RPMI8226 (cell line): ENCODE results near the gene TGM4.
"Not testable (repeated sequence)": the region's sequence is repeated elsewhere in the genome, so short reads cannot be mapped to it uniquely, and the experiment has no call there.

Source experiments
- DNase-seq: peaks from one replicate; pipeline ENCODE4 v3.0.0-alpha.2; 2015

TGM4 gene

DNA sequence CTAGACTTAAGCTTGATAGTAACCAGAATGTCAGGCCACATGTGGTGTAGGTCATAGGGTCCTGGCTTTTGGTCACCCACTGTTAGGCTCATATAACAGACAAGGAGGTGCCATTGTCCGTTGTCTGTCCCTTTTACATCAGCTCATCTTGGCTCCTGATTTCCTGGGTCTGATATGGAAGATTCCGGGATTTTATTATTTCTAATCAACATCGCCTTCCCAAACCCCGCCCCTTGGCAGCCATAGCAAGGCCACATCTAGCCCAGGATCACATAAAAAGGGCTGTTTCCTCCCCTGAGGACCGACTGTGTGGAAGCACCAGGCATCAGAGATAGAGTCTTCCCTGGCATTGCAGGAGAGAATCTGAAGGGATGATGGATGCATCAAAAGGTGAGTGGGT lies at the start of gene TGM4:
Gene TGM4, plus strand, starts transcription at position 301 of the 400 bp plus-strand sequence. Its CDS starts 71 bp downstream, at position 372.
- no peak for DNase-seq

DNA sequence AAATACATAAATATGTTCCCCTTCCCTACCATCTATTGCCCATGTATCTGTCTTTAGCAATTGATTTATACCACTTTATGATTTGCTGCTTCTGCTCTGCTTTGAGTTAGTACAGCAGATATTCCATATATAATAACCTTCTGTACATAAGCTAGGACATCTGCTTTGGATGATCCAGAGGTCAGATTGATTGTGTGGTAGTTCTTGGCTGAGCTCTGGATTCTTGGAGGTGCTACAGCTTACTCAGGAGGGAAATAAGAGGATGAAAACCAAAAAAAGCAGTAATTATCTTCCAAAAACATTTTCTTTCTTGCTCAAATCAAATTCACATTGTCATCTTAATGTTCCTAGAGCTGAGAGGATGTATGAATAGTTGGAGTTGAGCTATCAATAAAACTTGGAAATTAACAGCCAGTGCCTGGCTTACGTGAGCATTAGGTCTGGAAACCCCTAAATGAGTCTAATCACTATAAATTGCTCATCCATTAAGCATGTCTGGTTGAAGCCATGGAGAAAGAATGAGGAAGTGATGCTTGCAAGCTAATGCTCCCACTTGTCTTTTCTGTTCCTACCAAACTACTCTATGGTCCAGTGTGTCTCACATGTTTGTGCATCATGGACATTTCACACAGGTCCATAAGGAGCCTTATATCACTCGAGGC lies 49.0 kb upstream of the TGM4 start:
- DNase-seq: no peak

DNA sequence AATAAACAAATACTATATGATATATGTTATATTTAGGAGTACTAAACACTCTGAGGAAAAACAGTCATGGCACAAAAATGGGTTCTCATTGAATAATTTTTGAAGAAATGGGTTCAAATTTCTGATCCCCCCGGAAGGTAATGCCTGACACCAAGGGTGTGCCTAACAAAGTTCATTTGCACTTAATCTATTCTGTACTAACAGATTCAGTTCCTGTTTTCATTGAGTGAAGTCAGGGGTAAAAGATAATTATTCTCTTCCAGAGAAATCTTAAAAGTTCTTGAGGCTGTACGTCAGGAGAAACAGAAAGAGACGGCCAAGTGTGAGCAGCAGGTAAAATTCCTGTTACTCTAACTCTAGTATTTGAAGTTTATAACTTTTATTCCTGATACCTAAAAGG lies 47.2 kb upstream of the TGM4 start:
- no peak for DNase-seq

DNA sequence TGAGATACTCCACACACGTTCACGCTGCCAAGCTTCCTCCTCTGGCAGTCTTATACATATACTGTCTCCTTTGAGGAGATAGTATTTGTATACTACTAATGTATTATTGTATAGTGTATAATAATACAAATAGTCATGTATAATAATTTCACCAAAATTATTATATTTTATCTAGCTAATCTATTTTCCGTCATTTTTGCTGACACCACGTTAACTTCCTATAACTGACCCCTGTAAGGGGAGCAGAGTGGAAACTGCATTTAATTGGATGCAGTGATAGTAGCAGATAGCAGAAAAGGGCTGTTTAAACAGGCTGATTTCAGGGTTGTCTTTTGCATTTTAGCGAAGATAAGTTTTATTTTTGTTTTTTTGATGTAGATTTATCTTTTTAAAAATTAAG lies 43.2 kb upstream of the TGM4 start:
- DNase-seq: no peak

- no peak for DNase-seq
Observed at GRCh38 chr3:44832032-44832431, 42.4 kb upstream of the TGM4 start.

DNA sequence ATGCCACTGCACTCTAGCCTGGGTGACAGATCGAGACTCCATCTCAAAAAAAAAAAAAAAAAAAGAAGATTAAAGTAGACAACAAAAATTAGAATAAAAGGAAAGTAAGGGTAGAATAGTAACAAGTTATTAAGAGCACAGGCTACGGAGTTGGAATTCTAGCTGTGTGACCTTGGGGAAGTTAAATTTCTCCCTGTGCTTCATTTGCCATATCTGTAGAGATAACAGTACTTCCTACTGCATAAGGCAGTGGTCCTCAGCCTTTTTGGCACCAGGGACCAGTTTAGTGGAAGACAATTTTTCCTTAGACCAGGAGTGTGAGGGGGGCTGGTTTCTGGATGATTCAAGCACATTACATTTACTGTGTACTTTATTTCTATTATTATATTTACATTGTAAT lies 41.4 kb upstream of the TGM4 start:
- DNase-seq: no peak

GRCh38 chr3:44833394-44833793 lies 41.0 kb upstream of the TGM4 start:
- no peak for DNase-seq

- DNase-seq: no peak
Observed at GRCh38 chr3:44835684-44836083, 38.7 kb upstream of the TGM4 start.

DNA sequence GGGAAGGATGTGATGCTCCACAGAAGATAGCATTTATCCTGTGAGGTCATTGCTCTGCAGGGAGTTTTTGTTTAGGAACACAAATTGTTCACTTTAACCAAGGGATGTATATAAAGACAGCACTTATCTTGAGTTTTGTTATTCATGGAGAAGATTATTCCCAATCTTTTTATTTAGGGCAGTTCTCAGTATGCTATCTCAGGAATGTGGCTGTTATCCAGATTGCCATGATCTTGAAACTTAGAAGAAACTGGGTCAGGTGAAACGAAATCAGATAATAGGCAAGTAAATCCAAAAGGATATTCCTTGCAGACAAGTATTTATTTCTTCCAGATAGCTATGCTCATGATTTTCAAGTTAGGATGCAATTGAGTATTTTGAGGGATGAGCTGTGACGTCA lies 32.0 kb upstream of the TGM4 start:
- no peak for DNase-seq

GRCh38 chr3:44845528-44846520 lies 28.6 kb upstream of the TGM4 start:
- no peak for DNase-seq

DNA sequence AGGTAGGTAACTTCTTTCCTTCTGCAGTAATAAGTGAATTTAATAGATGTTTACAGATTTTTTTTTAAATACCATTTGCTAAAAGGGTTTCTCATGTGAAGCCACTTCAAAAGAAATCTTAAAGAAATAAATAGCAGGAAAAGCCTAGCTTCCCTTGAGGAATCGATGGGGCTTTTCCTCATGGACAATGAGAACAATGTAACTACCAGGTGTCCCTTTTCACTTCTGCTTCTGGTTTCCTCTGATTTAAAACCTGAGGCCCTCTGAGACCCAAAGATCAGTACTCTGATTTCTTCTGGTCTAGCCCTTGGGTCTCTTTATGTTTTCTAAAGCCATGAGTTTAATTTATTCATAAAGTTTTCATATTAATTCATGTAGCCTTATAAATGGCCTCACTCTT lies 25.8 kb upstream of the TGM4 start:
- DNase-seq: no peak

GRCh38 chr3:44856663-44857062 lies 17.7 kb upstream of the TGM4 start:
- DNase-seq: not testable (repeated sequence)

DNA sequence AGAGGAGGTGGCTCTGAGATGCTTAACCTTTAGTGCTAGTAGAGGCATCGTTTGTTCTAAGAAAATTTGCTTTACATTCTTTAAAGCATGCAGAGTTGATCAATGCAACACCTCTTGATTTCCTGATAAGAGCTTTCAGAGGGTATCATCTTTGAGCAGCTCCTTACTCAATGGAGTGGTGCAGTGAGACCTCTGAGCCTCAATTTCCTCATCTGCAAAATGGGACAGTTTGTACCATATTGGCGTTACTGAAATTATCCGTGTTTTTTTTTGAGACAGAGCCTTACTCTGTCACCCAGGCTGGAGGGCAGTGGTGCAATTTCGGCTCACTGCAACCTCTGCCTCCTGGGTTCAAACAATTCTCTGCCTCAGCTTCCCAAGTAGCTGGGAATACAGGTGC lies 14.3 kb upstream of the TGM4 start:
- no peak for DNase-seq

DNA sequence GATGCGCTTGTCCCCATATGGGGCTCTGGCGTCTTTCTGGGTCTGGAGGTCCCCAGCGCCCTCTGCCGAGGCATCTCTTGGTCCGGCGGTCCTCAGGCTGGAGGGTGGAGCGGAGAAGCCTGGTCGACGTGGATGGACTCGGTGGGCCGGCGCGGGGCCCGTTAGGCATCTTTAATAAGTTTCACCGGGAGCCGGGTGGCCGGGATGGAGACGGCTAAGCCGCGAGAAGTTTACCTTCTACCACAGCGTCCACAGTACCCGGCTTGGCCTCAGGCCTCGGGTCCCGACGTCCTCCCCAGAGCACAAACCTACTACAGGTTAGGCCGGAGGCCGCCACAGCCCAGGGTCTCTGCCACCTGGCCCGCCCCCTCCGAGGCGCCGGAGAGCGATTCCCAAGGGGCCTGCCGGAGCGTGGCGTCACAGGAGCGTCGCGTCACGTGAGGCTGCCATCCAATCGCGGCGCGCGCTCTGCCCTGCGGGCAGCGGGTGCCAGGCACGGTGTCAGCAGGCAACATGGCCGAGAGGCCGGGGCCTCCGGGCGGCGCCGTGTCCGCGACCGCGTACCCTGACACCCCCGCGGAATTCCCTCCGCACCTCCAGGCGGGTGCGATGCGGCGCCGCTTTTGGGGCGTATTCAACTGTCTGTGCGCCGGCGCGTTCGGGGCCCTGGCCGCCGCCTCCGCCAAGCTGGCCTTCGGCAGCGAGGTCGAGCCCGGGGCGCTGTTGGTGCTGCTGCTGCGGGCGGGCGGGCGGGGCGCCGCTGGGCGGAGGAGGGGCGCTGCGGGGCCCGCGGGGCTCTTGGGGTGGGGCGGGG lies 12.8 kb upstream of the TGM4 start, which contains the start of gene TMEM42:
Gene TMEM42, plus strand, starts transcription at position 501 of the 814 bp plus-strand sequence. Its CDS starts 13 bp downstream, at position 514.
- DNase-seq: peak; percentile 76

DNA sequence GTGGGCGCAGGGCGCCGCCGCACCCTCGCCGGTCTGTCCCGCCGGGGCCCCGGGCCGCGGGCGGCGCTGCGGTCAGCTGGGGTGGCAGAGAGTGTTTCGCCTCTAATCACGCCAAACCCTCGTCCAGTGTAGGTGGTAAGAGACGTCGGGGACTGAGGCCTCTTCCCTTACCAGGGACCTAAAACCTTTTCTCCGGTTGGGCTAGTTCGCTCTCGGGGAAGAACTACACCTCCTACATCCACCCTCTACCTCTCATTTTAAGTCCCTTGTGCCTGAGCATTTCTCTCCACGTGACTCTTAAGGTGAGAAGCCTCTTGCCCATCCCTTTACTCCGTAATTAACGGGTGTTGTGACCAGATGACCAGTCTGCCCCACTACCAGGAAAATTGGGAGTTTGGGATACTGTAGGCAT lies 12.2 kb upstream of the TGM4 start:
- DNase-seq: peak; percentile 24

DNA sequence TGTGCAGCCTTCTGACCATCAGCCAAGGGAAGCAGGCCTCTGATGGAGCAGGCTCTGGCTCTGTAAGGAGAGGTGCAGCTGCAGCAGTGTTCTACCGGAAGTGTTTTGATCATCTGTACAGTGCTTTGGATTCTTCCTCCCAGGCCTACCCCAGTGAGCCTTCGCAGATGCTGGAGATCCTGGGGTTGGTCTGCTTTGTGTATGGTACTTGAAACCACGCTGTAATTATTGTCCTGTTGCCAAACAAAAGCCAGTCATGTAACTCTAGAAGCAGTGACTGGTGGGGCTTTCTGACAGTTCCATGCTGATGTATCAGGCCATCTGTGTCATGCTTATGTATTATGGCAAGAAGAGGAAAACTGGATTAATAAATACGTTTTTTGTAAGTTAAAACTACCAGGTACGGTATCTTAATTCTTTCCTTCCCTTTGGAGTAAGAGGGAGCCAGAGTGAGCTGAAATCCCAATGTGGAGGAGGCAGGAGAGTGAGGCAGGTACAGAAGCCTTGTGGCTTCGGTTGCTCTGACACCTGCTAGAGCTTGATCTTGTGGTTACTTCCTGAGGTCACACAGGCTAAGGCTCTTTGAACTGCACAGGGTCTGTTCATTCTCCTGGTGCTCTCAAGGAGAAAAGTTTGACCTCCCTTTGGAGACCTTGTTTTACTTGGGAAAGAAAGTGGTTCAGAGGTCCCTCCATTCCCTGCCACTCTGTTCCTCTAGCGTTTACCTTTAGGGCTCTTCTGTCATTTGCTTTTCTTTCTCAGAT lies 9.0 kb upstream of the TGM4 start:
- DNase-seq: no peak

GRCh38 chr3:44867421-44868111 lies 6.8 kb upstream of the TGM4 start:
- no peak for DNase-seq

DNA sequence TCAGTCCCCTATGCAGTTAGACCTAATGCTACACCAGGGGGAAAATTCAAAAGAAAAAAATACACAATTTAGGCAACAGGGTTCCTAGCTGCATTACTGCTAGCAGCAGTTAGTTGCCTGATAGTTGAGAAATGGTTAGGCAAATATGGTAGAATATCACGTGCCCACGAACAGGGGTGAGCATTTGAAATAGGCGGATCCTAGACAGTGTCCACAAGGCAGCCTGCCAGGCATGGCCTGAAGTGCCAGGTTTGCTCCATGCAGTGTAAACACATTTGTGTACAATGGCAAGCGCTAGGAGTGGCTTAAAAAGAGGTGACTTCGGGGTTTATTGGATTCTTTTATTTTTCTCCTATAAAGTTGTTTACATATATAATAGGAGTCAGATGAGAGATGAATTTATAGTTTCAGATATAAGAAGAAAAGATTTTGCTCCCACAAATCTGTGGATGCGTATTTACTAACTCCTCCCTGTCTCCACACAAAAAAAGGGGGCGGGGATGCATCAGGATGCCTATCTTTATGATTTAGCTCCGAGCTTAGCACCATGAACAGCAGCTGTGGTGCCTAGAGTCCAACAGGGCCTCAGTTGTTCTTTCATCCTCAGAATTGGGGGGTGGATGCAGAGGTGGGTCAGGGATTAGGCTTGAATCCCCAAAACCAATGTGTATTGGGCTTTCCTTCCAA lies 3.9 kb upstream of the TGM4 start:
- no peak for DNase-seq

DNA sequence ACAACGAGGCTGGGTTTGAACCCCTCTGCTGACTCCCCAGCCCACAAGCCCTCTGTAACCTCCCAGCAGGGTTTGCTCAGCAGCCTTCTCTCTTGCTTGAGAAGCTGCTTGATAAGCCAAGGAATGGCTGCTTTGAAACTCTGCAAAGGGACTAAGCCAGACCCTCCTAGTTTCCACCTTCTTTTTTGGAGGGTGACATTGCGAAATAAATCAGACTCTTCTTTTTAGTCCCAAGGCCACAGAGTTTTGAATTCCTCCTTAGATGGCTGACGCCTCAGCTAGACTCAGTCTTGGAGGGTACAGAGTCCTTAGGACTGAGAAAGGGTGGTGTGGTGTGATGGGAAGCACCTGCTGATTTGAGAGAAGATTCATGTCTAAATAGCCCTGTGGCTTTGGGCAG lies 1.2 kb downstream of the TGM4 start:
- DNase-seq: no peak

- no peak for DNase-seq
Observed at GRCh38 chr3:44877333-44877732, 2.9 kb downstream of the TGM4 start.

DNA sequence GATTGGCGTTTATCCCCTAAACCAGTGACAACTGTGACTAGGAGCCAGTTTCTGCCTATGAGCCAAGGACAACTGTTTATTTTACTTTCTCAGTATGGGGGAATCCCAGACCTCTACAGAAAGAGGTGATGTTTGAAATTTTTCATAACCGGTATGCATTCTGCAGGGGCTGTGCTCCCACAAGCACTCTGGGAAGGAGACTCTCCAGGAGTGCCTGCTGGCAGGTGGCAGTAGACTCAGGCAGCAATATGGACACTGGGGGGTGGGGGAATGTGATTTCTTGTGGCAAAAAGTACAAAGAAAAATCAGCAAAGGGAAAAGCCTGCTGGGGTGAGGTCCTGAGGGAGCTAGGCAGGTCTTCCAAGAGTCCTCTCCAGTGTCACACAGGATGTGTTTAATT lies 5.9 kb downstream of the TGM4 start:
- DNase-seq: no peak
